GM12878 (cell line): ENCODE measurements around the gene IFNA8. TPM values are rescaled to one million over a fixed set of nuclear protein-coding genes. Genes with fewer than 3 reads are reported as not detected.

Experiments used
- ATAC-seq: fragments of 200-7000 bp; cut with Tn5 transposase; 3 replicates; pipeline ENCODE4 v1.9.1; 2020; ENCODE audit warnings: mild to moderate bottlenecking, moderate library complexity
- BruUV-seq: library from RNA; stranded (reverse); fragments of 400-500 nt; replicated peaks from 2 replicates; lab custom pipeline; 2021; lab: Mats Ljungman, UMichigan
- CTCF ChIA-PET: fragments of 300-600 bp; sonication (Branson Sonifier 250); formaldehyde crosslinking; extraction: SDS; loops from one replicate; lab custom pipeline; 2021; ENCODE audit warnings: inconsistent platforms; lab: Yijun Ruan, JAX
- POLR2A ChIA-PET: fragments of 350-600 bp; formaldehyde crosslinking; extraction: SDS; loops from one replicate; lab custom pipeline; 2021; ENCODE audit warnings: inconsistent platforms; lab: Charles Lee
- RAD21 ChIA-PET: fragments of 300-600 bp; sonication (Branson Sonifier 250); formaldehyde crosslinking; loops from one replicate; lab custom pipeline; 2023; ENCODE audit warnings: antibody characterized with exemption; ENCODE audit not compliant: unreplicated experiment; lab: Charles Lee
- SMC1A ChIA-PET: fragments of 300-600 bp; sonication (Branson Sonifier 250); formaldehyde crosslinking; loops from one replicate; lab custom pipeline; 2023; ENCODE audit not compliant: unreplicated experiment, uncharacterized antibody; lab: Charles Lee
- DNase-seq: peaks from one replicate; pipeline ENCODE4 v3.0.0-alpha.2; 2011; ENCODE audit warnings: low read depth, low spot score
- FAIRE-seq: peaks from 3 replicates; lab custom pipeline; 2011; peaks lifted over from hg19 to GRCh38; lab: Jason Lieb, UNC
- H2AFZ ChIP-seq: 2 replicates; pipeline ENCODE4 v1.6.0; 2011; ENCODE audit warnings: low read depth, low read length, control low read depth; ENCODE audit not compliant: control insufficient read depth
- H3K27ac ChIP-seq: 2 replicates; pipeline ENCODE4 v1.5.1; 2011; ENCODE audit warnings: control low read depth; ENCODE audit not compliant: control insufficient read depth, insufficient read depth
- H3K27me3 ChIP-seq, 2 experiments: replicated peaks in 1 of 2; 2 replicates each; pipeline versions ENCODE4 v1.6.0 to v1.6.1; 2011; ENCODE audit warnings: low read length in 1 of 2; ENCODE audit not compliant: control insufficient read depth in 2 of 2, insufficient read depth in 2 of 2
- H3K36me3 ChIP-seq, 2 experiments: 2 replicates each; pipeline ENCODE4 v1.5.1; 2011; ENCODE audit warnings: low read length in 1 of 2; ENCODE audit not compliant: control insufficient read depth in 2 of 2, insufficient read depth in 2 of 2
- H3K4me1 ChIP-seq: 2 replicates; pipeline ENCODE4 v1.6.1; 2011; ENCODE audit warnings: mild to moderate bottlenecking, low read length, moderate library complexity, mixed read lengths; ENCODE audit not compliant: control insufficient read depth, insufficient read depth
- H3K4me2 ChIP-seq: 2 replicates; pipeline ENCODE4 v1.6.0; 2011; ENCODE audit warnings: control low read depth; ENCODE audit not compliant: control insufficient read depth, insufficient read depth
- H3K4me3 ChIP-seq: fragments of 200-600 bp; sonication (generic); 2 replicates; pipeline ENCODE4 v1.5.1; 2016
- H3K79me2 ChIP-seq: 2 replicates; pipeline ENCODE4 v1.6.0; 2011; ENCODE audit warnings: low read length; ENCODE audit not compliant: control insufficient read depth, insufficient read depth
- H3K9ac ChIP-seq: 2 replicates; pipeline ENCODE4 v1.8.0; 2011; ENCODE audit warnings: low read length, control low read depth, mixed read lengths; ENCODE audit not compliant: control insufficient read depth, insufficient read depth
- H3K9me3 ChIP-seq: replicated peaks from 3 replicates; pipeline ENCODE4 v1.5.1; 2011; ENCODE audit warnings: mild to moderate bottlenecking, low read length; ENCODE audit not compliant: control insufficient read depth, insufficient read depth
- H4K20me1 ChIP-seq: 2 replicates; pipeline ENCODE4 v1.6.0; 2011; ENCODE audit not compliant: control insufficient read depth, insufficient read depth
- CREM ChIP-seq: IDR thresholded peaks from 2 replicates; pipeline ENCODE4 v1.6.1; 2014; ENCODE audit warnings: antibody characterized with exemption, low read depth
- ZNF622 ChIP-seq: fragments of 450-650 bp; IDR thresholded peaks from 2 replicates; pipeline ENCODE4 v1.6.1; 2017; ENCODE audit warnings: mild to moderate bottlenecking, inconsistent platforms
- WGBS: methylation state at CpG from one replicate; pipeline ENCODE4 v1.1.6; 2016; ENCODE audit warnings: low lambda C conversion rate; ENCODE audit not compliant: insufficient replicate concordance, insufficient coverage; ENCODE audit errors: missing lambda C conversion rate; 5-methylcytosine and 5-hydroxymethylcytosine counted together
- in situ Hi-C: fragments of 300-500 bp; cut with MboI; formaldehyde crosslinking; loops from 9 replicates; pipeline ENCODE4 v1.14.3; 2018; ENCODE audit warnings: mixed read lengths
- intact Hi-C: fragments of 100-400 bp; cut with micrococcal nuclease; formaldehyde crosslinking; loops from one replicate; pipeline ENCODE4 v1.14.2; 2022; ENCODE audit not compliant: unreplicated experiment
- polyA plus RNA-seq, 11 experiments: library from polyadenylated mRNA; depleted of rRNA in 4 of 11; unstranded in 6 of 11; stranded (reverse) in 5 of 11; fragments of >200 nt; fragmentation: Nextera tagmentation in 4 of 11; fragmentation: Illumina TruSeq in 1 of 11; extraction: Ambion mirVana in 4 of 11; extraction: Trizol in 1 of 11; gene quantifications; 1 replicate in 1 of 11; 2 replicates in 10 of 11; pipeline versions ENCODE4 v1.2.1 to v1.2.3, GENCODE V29; 2011 to 2016; ENCODE audit warnings: inconsistent platforms in 2 of 11, missing spikeins in 2 of 11, low read depth in 1 of 11
- total RNA-seq, 4 experiments: library from RNA; depleted of rRNA in 3 of 4; stranded (reverse); fragments of >200 nt in 3 of 4; fragmentation: Illumina TruSeq in 1 of 4; extraction: Trizol in 1 of 4; gene quantifications; 2 replicates each; pipeline versions ENCODE4 v1.2.1 to v1.2.3, GENCODE V29; 2013 to 2021
- TF ChIP-seq, protein P1 (sequence below): fragments of 450-650 bp; IDR thresholded peaks from 2 replicates; pipeline ENCODE4 v1.6.1; 2016; ENCODE audit warnings: mild to moderate bottlenecking
- TF ChIP-seq, protein P2 (sequence below): IDR thresholded peaks from 2 replicates; pipeline ENCODE4 v1.6.1; 2011; ENCODE audit warnings: low read depth, mild to moderate bottlenecking, low read length, moderate library complexity, borderline replicate concordance; ENCODE audit errors: extremely low read depth

Gene IFNA8
- total and polyA plus RNA-seq, 10 of the 15 experiments (the other 5 are each of a cell fraction or from before 2014, with no cell fraction given): not detected

DNA sequence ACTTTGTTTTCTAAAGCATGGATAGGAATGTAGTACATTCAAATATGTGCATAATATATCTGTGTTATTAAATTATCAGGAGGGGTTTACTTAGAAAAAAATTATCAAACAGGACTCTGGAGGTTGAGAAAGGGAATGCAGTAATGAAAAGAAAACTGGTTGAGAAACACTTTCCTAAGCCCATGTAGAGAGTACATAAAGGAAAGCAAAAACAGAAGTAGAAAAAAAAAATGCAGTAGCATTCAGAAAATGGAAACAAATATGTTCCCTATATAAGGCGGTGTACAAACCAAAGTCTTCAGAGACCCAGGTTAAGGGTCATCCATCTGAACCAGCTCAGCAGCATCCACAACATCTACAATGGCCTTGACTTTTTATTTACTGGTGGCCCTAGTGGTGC lies at the start of gene IFNA8 (continued):
- TF ChIP-seq, protein P1, sequence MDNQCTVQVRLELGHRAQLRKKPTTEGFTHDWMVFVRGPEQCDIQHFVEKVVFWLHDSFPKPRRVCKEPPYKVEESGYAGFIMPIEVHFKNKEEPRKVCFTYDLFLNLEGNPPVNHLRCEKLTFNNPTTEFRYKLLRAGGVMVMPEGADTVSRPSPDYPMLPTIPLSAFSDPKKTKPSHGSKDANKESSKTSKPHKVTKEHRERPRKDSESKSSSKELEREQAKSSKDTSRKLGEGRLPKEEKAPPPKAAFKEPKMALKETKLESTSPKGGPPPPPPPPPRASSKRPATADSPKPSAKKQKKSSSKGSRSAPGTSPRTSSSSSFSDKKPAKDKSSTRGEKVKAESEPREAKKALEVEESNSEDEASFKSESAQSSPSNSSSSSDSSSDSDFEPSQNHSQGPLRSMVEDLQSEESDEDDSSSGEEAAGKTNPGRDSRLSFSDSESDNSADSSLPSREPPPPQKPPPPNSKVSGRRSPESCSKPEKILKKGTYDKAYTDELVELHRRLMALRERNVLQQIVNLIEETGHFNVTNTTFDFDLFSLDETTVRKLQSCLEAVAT: no peak

DNA sequence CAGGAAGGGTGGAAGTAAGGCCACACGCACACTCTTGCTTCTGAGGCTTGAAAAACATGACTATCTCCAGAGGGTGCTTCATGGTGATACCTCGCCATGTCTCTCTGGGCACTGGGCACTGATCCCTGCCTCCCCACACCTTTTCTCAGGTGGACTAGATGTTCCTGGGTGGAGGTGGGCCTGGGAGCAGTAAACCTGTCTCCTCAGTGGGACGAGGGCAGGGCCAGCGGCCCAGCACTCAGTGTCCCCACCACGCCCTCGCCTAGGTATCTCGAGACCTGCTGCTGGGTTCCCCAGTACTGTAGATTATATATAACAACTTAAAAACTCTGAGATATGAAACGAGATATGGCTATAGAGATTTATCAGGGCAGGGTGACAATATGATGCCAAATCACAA lies 46.6 kb upstream of the IFNA8 start:
- Histone ChIP-seq H3K79me2 (no peaks in the 10 kb centered on the region), H4K20me1 (no peaks in the 10 kb centered on the region), H3K27ac (no peak overlapping the region), H3K36me3 (no peaks in the 10 kb centered on the region), H3K4me1 (peaks cover 10% of the 10 kb centered on the region; the same call in 1 of the 2 replicates), H3K4me2 (no peak overlapping the region), H3K9ac (no peak overlapping the region), H2AFZ (no peak overlapping the region), H3K27me3 (no peaks in the 10 kb centered on the region), H3K9me3 (no peaks in the 10 kb centered on the region; the same call in 2 of the 3 replicates), H3K4me3 (no peak overlapping the region)
- intact Hi-C loops (no loop called here), in situ Hi-C loops (no loop called here)
- RAD21 ChIA-PET: no interaction called here
- BruUV-seq: no TSS peak
- ATAC-seq (no peak), FAIRE-seq (no peak), DNase-seq (no peak)
- CTCF ChIA-PET: interaction anchor here (4.1 kb wide), 1 partner anchor 33 kb away, joined by 18 read pairs; no protein-coding TSS in a partner anchor
- WGBS: 78% methylated on average over 8 of the region's 8 CpGs
- SMC1A ChIA-PET: interaction anchor here (4.1 kb wide), 1 partner anchor 18 kb away, joined by 24 read pairs; no protein-coding TSS in a partner anchor
- no peak for TF ChIP-seq ZNF622
- no peak for TF ChIP-seq CREM
- TF ChIP-seq, protein P2, sequence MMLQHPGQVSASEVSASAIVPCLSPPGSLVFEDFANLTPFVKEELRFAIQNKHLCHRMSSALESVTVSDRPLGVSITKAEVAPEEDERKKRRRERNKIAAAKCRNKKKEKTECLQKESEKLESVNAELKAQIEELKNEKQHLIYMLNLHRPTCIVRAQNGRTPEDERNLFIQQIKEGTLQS: no peak
- POLR2A ChIA-PET: no interaction called here
